GM12874 (cell line): ENCODE results near the gene CA11.

Experiments
- CTCF ChIP-seq: IDR thresholded peaks from 2 replicates; pipeline ENCODE4 v1.5.1; 2011; ENCODE audit warnings: low read depth, mild to moderate bottlenecking, control low read depth, low read length, moderate library complexity; ENCODE audit not compliant: insufficient read depth

CA11 gene

GRCh38 chr19:48632692-48633147 lies 13.3 kb downstream of the CA11 start:
- TF ChIP-seq CTCF = no peak

GRCh38 chr19:48631225-48631624 lies 14.8 kb downstream of the CA11 start:
- TF ChIP-seq CTCF = no peak

- TF ChIP-seq CTCF = no peak
Measured at GRCh38 chr19:48630296-48631063, 15.5 kb downstream of the CA11 start.

- TF ChIP-seq CTCF = no peak
Measured at GRCh38 chr19:48629599-48630295, 16.2 kb downstream of the CA11 start.

GRCh38 chr19:48629297-48629598 lies 16.7 kb downstream of the CA11 start:
- TF ChIP-seq CTCF = no peak

GRCh38 chr19:48628486-48629296 lies 17.3 kb downstream of the CA11 start:
- no peak for TF ChIP-seq CTCF

GRCh38 chr19:48627865-48628314 lies 18.1 kb downstream of the CA11 start:
- no peak for TF ChIP-seq CTCF
